ENCODE data around the gene IPO9. TPM values are rescaled to one million over a fixed set of nuclear protein-coding genes. Genes with fewer than 3 reads are reported as not detected.

The IPO9 gene
- total RNA-seq, 1 donor from 2014 or later = 20.8 TPM

GRCh38 chr1:201874672-201875071 lies 45.7 kb downstream of the IPO9 start:
- DNase-seq (ENCODE audit: low read depth) = no peak
- peaks cover 2% of the 10 kb centered on the region for H3K36me3 ChIP-seq (ENCODE audit: control insufficient read depth, insufficient read depth, low read length)
- TF ChIP-seq, protein P1, sequence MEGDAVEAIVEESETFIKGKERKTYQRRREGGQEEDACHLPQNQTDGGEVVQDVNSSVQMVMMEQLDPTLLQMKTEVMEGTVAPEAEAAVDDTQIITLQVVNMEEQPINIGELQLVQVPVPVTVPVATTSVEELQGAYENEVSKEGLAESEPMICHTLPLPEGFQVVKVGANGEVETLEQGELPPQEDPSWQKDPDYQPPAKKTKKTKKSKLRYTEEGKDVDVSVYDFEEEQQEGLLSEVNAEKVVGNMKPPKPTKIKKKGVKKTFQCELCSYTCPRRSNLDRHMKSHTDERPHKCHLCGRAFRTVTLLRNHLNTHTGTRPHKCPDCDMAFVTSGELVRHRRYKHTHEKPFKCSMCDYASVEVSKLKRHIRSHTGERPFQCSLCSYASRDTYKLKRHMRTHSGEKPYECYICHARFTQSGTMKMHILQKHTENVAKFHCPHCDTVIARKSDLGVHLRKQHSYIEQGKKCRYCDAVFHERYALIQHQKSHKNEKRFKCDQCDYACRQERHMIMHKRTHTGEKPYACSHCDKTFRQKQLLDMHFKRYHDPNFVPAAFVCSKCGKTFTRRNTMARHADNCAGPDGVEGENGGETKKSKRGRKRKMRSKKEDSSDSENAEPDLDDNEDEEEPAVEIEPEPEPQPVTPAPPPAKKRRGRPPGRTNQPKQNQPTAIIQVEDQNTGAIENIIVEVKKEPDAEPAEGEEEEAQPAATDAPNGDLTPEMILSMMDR (IDR thresholded peaks at IDR 0.05; ENCODE audit: insufficient read depth, low read length, poor library complexity, severe bottlenecking) = no peak
- no peaks in the 10 kb centered on the region for H3K27me3 ChIP-seq (ENCODE audit: control insufficient read depth, insufficient read depth, low read length)
- H3K4me3 ChIP-seq (ENCODE audit: low read depth, low read length) = no peak overlapping the region

GRCh38 chr1:201876148-201876818 lies 47.3 kb downstream of the IPO9 start:
- Histone ChIP-seq H3K36me3 (ENCODE audit: control insufficient read depth, insufficient read depth, low read length) (peaks cover 2% of the 10 kb centered on the region), H3K4me3 (ENCODE audit: low read depth, low read length) (no peak overlapping the region), H3K27me3 (ENCODE audit: control insufficient read depth, insufficient read depth, low read length) (no peaks in the 10 kb centered on the region)
- no peak for DNase-seq (ENCODE audit: low read depth)
- TF ChIP-seq, protein P1 (IDR thresholded peaks at IDR 0.05; ENCODE audit: insufficient read depth, low read length, poor library complexity, severe bottlenecking) = peak; percentile 38

GRCh38 chr1:201877877-201878401 lies 49.0 kb downstream of the IPO9 start:
- Histone ChIP-seq H3K4me3 (ENCODE audit: low read depth, low read length) (no peak overlapping the region), H3K36me3 (ENCODE audit: control insufficient read depth, insufficient read depth, low read length) (peaks cover 2% of the 10 kb centered on the region), H3K27me3 (ENCODE audit: control insufficient read depth, insufficient read depth, low read length) (no peaks in the 10 kb centered on the region)
- no peak for DNase-seq (ENCODE audit: low read depth)
- TF ChIP-seq, protein P1 (IDR thresholded peaks at IDR 0.05; ENCODE audit: insufficient read depth, low read length, poor library complexity, severe bottlenecking) = peak; percentile 64

- no peaks in the 10 kb centered on the region for H3K27me3 ChIP-seq (ENCODE audit: control insufficient read depth, insufficient read depth, low read length)
- TF ChIP-seq, protein P1 (IDR thresholded peaks at IDR 0.05; ENCODE audit: insufficient read depth, low read length, poor library complexity, severe bottlenecking) = no peak
- no peak for DNase-seq (ENCODE audit: low read depth)
Measured at GRCh38 chr1:201880928-201881571, 52.1 kb downstream of the IPO9 start.

GRCh38 chr1:201881617-201882016 lies 52.7 kb downstream of the IPO9 start:
- DNase-seq (ENCODE audit: low read depth) = no peak
- H3K4me3 ChIP-seq (ENCODE audit: low read depth, low read length) = no peak overlapping the region
- H3K36me3 ChIP-seq (ENCODE audit: control insufficient read depth, insufficient read depth, low read length) = no peaks in the 10 kb centered on the region
- H3K27me3 ChIP-seq (ENCODE audit: control insufficient read depth, insufficient read depth, low read length) = no peaks in the 10 kb centered on the region
- TF ChIP-seq, protein P1 (IDR thresholded peaks at IDR 0.05; ENCODE audit: insufficient read depth, low read length, poor library complexity, severe bottlenecking) = no peak

More at GRCh38 chr1:201880928-201881571, 52.1 kb downstream of the IPO9 start:
- H3K36me3 ChIP-seq (ENCODE audit: control insufficient read depth, insufficient read depth, low read length) = no peaks in the 10 kb centered on the region
- H3K4me3 ChIP-seq (ENCODE audit: low read depth, low read length) = no peak overlapping the region
